Adrenal gland (tissue), 12 donors: ENCODE data around the gene TMEM232. TPM values are rescaled to one million over a fixed set of nuclear protein-coding genes. Genes with fewer than 3 reads are reported as not detected.

Experiments used
- DNase-seq, 7 donors: peaks; one replicate each; pipeline ENCODE4 v3.0.0-alpha.2; 2019 to 2020
- H3K27ac ChIP-seq, 5 donors: fragments of 200-600 bp; sonication (generic) in 4 of 5; 1 replicate in 3 of 5; 2 replicates in 2 of 5; pipeline versions ENCODE4 v1.5.1 to v1.8.0; 2016 to 2020; ENCODE audit warnings: mild to moderate bottlenecking in 1 of 5
- H3K27me3 ChIP-seq: fragments of 200-600 bp; 2 replicates; pipeline ENCODE4 v1.8.0; 2021
- H3K36me3 ChIP-seq, 2 donors: fragments of 200-600 bp; replicated peaks in 1 of 2; 1 replicate in 1 of 2; 2 replicates in 1 of 2; pipeline versions ENCODE4 v1.5.1 to v1.8.0; 2018 to 2022
- H3K4me1 ChIP-seq, 2 donors: fragments of 200-600 bp; replicated peaks in 1 of 2; 1 replicate in 1 of 2; 2 replicates in 1 of 2; pipeline versions ENCODE4 v1.5.1 to v1.8.0; 2018 to 2021
- H3K4me3 ChIP-seq, 4 donors: fragments of 200-600 bp; sonication (generic) in 3 of 4; one replicate each; pipeline ENCODE4 v1.5.1; 2016 to 2018
- H3K9me3 ChIP-seq, 3 donors: fragments of 200-600 bp; sonication (generic) in 1 of 3; replicated peaks in 1 of 3; 1 replicate in 2 of 3; 2 replicates in 1 of 3; pipeline versions ENCODE4 v1.5.1 to v1.8.0; 2016 to 2021
- CTCF ChIP-seq, 6 experiments: fragments of 450-650 bp in 4 of 6; fragments of 200-600 bp in 2 of 6; sonication (generic) in 1 of 6; IDR thresholded peaks; 1 replicate in 5 of 6; 2 replicates in 1 of 6; pipeline versions ENCODE4 v1.5.1 to v1.8.0; 2016 to 2021; ENCODE audit warnings: antibody characterized with exemption in 6 of 6, mild to moderate bottlenecking in 2 of 6, moderate library complexity in 1 of 6
- POLR2A ChIP-seq, 2 donors: fragments of 450-650 bp; IDR thresholded peaks; one replicate each; pipeline ENCODE4 v1.6.1; 2017; ENCODE audit warnings: antibody characterized with exemption in 2 of 2, mild to moderate bottlenecking in 2 of 2, moderate library complexity in 1 of 2
- WGBS, 4 donors: extraction: QIAGEN DNeasy Blood & Tissue Kit in 2 of 4; methylation state at CpG; one replicate each; pipeline versions ENCODE4 v1.1.5 to v1.1.7; 2013 to 2017; 5-methylcytosine and 5-hydroxymethylcytosine counted together
- intact Hi-C, 2 donors: fragments of 100-400 bp; cut with DNase I; formaldehyde crosslinking; loops; one replicate each; pipeline versions ENCODE4 v1.14.1 to v1.15.0; 2022 to 2023
- polyA plus RNA-seq, 3 donors: library from polyadenylated mRNA; stranded (reverse); fragments of 200-250 nt in 2 of 3; fragments of 350-450 nt in 1 of 3; fragmentation: Illumina TruSeq in 1 of 3; extraction: RNeasy Lipid Tissue Mini Kit (QIAGEN cat#74804) in 1 of 3; gene quantifications; one replicate each; pipeline ENCODE4 v1.2.3, GENCODE V29; 2013 to 2014
- total RNA-seq, 9 donors: library from RNA; depleted of rRNA in 4 of 9; stranded (reverse); fragments of >200 nt in 4 of 9; fragments of 120-200 nt in 1 of 9; fragmentation: NEBNext Ultra II Directional in 1 of 9; extraction: Animal tissue kit (Norgen Biotek cat#: 25700) in 1 of 9; gene quantifications; one replicate each; pipeline versions ENCODE4 v1.1.0 to v1.2.4, GENCODE V29; 2013 to 2023
- donor health status: healthy with polysubstance abuse.
- donor health status: Bipolar disorder and iron deficiency.
- donor health status: DM: yes; HTN: yes; CAD: no.
- donor health status: DM: no; HTN: no; CAD: no.
- donor health status: DM: no; HTN: no; CAD: no.
- donor health status: DM: yes; HTN: yes; CAD: no.

TMEM232 gene
- total and polyA plus RNA-seq, 12 donors: 0.96 to 16.6 (median 4.5) TPM

- no peak for TF ChIP-seq POLR2A (IDR thresholded peaks at IDR 0.05)
- no peak for TF ChIP-seq CTCF (IDR thresholded peaks at IDR 0.05)
- Histone ChIP-seq H3K36me3 (no peaks in the 10 kb centered on the region), H3K27me3 (no peaks in the 10 kb centered on the region), H3K27ac (no peak overlapping the region), H3K4me3 (no peak overlapping the region), H3K9me3 (no peaks in the 10 kb centered on the region), H3K4me1 (no peaks in the 10 kb centered on the region)
- intact Hi-C loops: no loop called here
- no peak for DNase-seq
- 94 to 100% (median 95%) methylated on average over 1 of the region's 1 CpG for WGBS, 4 donors
Measured at GRCh38 chr5:110663525-110663924, 62.9 kb downstream of the TMEM232 start.

GRCh38 chr5:110658006-110658405, 68.5 kb downstream of the TMEM232 start:
- DNase-seq: no peak
- no peak for TF ChIP-seq POLR2A (IDR thresholded peaks at IDR 0.05)
- no peak for TF ChIP-seq CTCF (IDR thresholded peaks at IDR 0.05)
- Histone ChIP-seq H3K4me3 (no peak overlapping the region), H3K27me3 (no peaks in the 10 kb centered on the region), H3K27ac (no peak overlapping the region), H3K9me3 (no peaks in the 10 kb centered on the region), H3K36me3 (no peaks in the 10 kb centered on the region), H3K4me1 (no peaks in the 10 kb centered on the region)
- intact Hi-C loops: no loop called here
- 77 to 81% (median 80%) methylated on average over 5 of the region's 5 CpGs for WGBS, 4 donors

GRCh38 chr5:110653231-110653970, 73.1 kb downstream of the TMEM232 start:
- H3K9me3 ChIP-seq: no peaks in the 10 kb centered on the region
- WGBS, 4 donors: 65 to 92% (median 85%) methylated on average over 3 of the region's 3 CpGs
- TF ChIP-seq POLR2A (IDR thresholded peaks at IDR 0.05): no peak
- no peaks in the 10 kb centered on the region for H3K36me3 ChIP-seq
- intact Hi-C loops: no loop called here
- no peaks in the 10 kb centered on the region for H3K27me3 ChIP-seq
- no peak overlapping the region for H3K27ac ChIP-seq
- no peaks in the 10 kb centered on the region for H3K4me1 ChIP-seq
- H3K4me3 ChIP-seq: no peak overlapping the region
- no peak for DNase-seq

- DNase-seq: no peak
- TF ChIP-seq POLR2A (IDR thresholded peaks at IDR 0.05): no peak
- TF ChIP-seq CTCF (IDR thresholded peaks at IDR 0.05): no peak
- Histone ChIP-seq H3K4me3 (no peak overlapping the region), H3K9me3 (no peaks in the 10 kb centered on the region), H3K27me3 (no peaks in the 10 kb centered on the region), H3K27ac (no peak overlapping the region), H3K36me3 (no peaks in the 10 kb centered on the region), H3K4me1 (no peaks in the 10 kb centered on the region)
- WGBS, 4 donors: 49 to 67% (median 51%) methylated on average over 3 of the region's 3 CpGs
- intact Hi-C loops: no loop called here
Measured at GRCh38 chr5:110651507-110651906, 75.0 kb downstream of the TMEM232 start.

- H3K27ac ChIP-seq: no peak overlapping the region
- 34 to 68% (median 50%) methylated on average over 1 of the region's 1 CpG for WGBS, 4 donors
- DNase-seq: no peak
Measured at GRCh38 chr5:110644357-110644756, 82.1 kb downstream of the TMEM232 start.

More at GRCh38 chr5:110644357-110644756, 82.1 kb downstream of the TMEM232 start:
- no peak for TF ChIP-seq POLR2A (IDR thresholded peaks at IDR 0.05)
- TF ChIP-seq CTCF (IDR thresholded peaks at IDR 0.05): no peak
- Histone ChIP-seq H3K4me3 (no peak overlapping the region), H3K9me3 (peaks cover 0 to 11% (median 0%) of the 10 kb centered on the region in 3 donors), H3K36me3 (no peaks in the 10 kb centered on the region), H3K4me1 (no peaks in the 10 kb centered on the region), H3K27me3 (no peaks in the 10 kb centered on the region)
- intact Hi-C loops: no loop called here
